Trophoblast cell (in vitro differentiated cells and primary cell): Measurements from ENCODE around the gene MCF2L.

ENCODE experiments used
- DNase-seq, 2 donors: peaks; one replicate each; pipeline ENCODE4 v3.0.0-alpha.2; 2016
- H2AFZ ChIP-seq: 2 replicates; pipeline ENCODE4 v1.6.1; 2013; ENCODE audit warnings: low read length, moderate library complexity, mild to moderate bottlenecking; ENCODE audit not compliant: insufficient read depth, poor library complexity
- H2AK5ac ChIP-seq: 2 replicates; pipeline ENCODE4 v1.6.1; 2013; ENCODE audit warnings: mild to moderate bottlenecking, low read length
- H2BK120ac ChIP-seq: 2 replicates; pipeline ENCODE4 v1.6.1; 2013; ENCODE audit warnings: low read length, mild to moderate bottlenecking, moderate library complexity; ENCODE audit not compliant: insufficient read depth, poor library complexity
- H2BK12ac ChIP-seq: 2 replicates; pipeline ENCODE4 v1.6.1; 2013; ENCODE audit warnings: mild to moderate bottlenecking, low read length, moderate library complexity
- H2BK5ac ChIP-seq: 2 replicates; pipeline ENCODE4 v1.6.1; 2013; ENCODE audit warnings: low read length, low read depth, moderate library complexity, mild to moderate bottlenecking; ENCODE audit not compliant: poor library complexity
- H3K14ac ChIP-seq: 2 replicates; pipeline ENCODE4 v1.6.1; 2013; ENCODE audit warnings: mild to moderate bottlenecking, low read length
- H3K18ac ChIP-seq: 2 replicates; pipeline ENCODE4 v1.6.1; 2013; ENCODE audit warnings: mild to moderate bottlenecking, low read length
- H3K23ac ChIP-seq: 2 replicates; pipeline ENCODE4 v1.6.1; 2013; ENCODE audit warnings: low read length
- H3K27ac ChIP-seq: 2 replicates; pipeline ENCODE4 v1.5.1; 2013; ENCODE audit warnings: low read depth, mild to moderate bottlenecking, inconsistent platforms, low read length, moderate library complexity
- H3K27me3 ChIP-seq: 2 replicates; pipeline ENCODE4 v1.6.1; 2013; ENCODE audit warnings: inconsistent platforms, mild to moderate bottlenecking, low read length, moderate library complexity; ENCODE audit not compliant: insufficient read depth
- H3K36me3 ChIP-seq, 2 experiments: 1 replicate in 1 of 2; 2 replicates in 1 of 2; pipeline ENCODE4 v1.6.1; 2013; ENCODE audit warnings: low read length in 2 of 2, mild to moderate bottlenecking in 2 of 2, moderate library complexity in 1 of 2; ENCODE audit not compliant: insufficient read depth in 2 of 2, control insufficient read depth in 1 of 2
- H3K4ac ChIP-seq: 2 replicates; pipeline ENCODE4 v1.6.1; 2013; ENCODE audit warnings: low read depth, mild to moderate bottlenecking, low read length, moderate library complexity
- H3K4me1 ChIP-seq, 2 experiments: 1 replicate in 1 of 2; 2 replicates in 1 of 2; pipeline ENCODE4 v1.6.1; 2013; ENCODE audit warnings: low read length in 2 of 2, mild to moderate bottlenecking in 2 of 2, moderate library complexity in 1 of 2; ENCODE audit not compliant: insufficient read depth in 2 of 2, control insufficient read depth in 1 of 2
- H3K4me2 ChIP-seq: 2 replicates; pipeline ENCODE4 v1.6.1; 2013; ENCODE audit warnings: inconsistent platforms, mild to moderate bottlenecking, low read length, moderate library complexity
- H3K4me3 ChIP-seq: 2 replicates; pipeline ENCODE4 v1.5.1; 2013; ENCODE audit warnings: mild to moderate bottlenecking, low read depth, low read length, inconsistent platforms
- H3K79me1 ChIP-seq: one replicate; pipeline ENCODE4 v1.6.1; 2013; ENCODE audit warnings: low read length
- H3K79me2 ChIP-seq: 2 replicates; pipeline ENCODE4 v1.6.1; 2013; ENCODE audit warnings: low read length, mild to moderate bottlenecking; ENCODE audit not compliant: control insufficient read depth, insufficient read depth, poor library complexity
- H3K9ac ChIP-seq: 2 replicates; pipeline ENCODE4 v1.6.1; 2013; ENCODE audit warnings: mild to moderate bottlenecking, low read length
- H3K9me3 ChIP-seq: 2 replicates; pipeline ENCODE4 v1.6.1; 2013; ENCODE audit warnings: low read depth, mild to moderate bottlenecking, control low read depth, inconsistent platforms, low read length; ENCODE audit not compliant: insufficient read depth
- H4K12ac ChIP-seq: 2 replicates; pipeline ENCODE4 v1.6.1; 2013; ENCODE audit warnings: low read depth, mild to moderate bottlenecking, low read length, moderate library complexity
- H4K8ac ChIP-seq: 2 replicates; pipeline ENCODE4 v1.6.1; 2013; ENCODE audit warnings: low read depth, mild to moderate bottlenecking, low read length, moderate library complexity
- H4K91ac ChIP-seq: one replicate; pipeline ENCODE4 v1.6.1; 2013; ENCODE audit warnings: low read depth, mild to moderate bottlenecking, low read length, moderate library complexity
- WGBS: extraction: QIAGEN DNeasy Blood & Tissue Kit; methylation state at CpG from one replicate; pipeline ENCODE4 v1.1.7; 2013; ENCODE audit warnings: missing lambda C conversion rate; ENCODE audit not compliant: insufficient read length, insufficient coverage; ENCODE audit errors: extremely low coverage; 5-methylcytosine and 5-hydroxymethylcytosine counted together

MCF2L gene

GRCh38 chr13:113090806-113091205, 121.8 kb downstream of the MCF2L start:
- Histone ChIP-seq H3K4me2 (no peak overlapping the region), H2AK5ac (no peak overlapping the region), H3K4ac (no peak overlapping the region), H3K23ac (no peak overlapping the region), H4K8ac (no peak overlapping the region), H3K9ac (no peak overlapping the region), H3K4me3 (no peak overlapping the region), H3K27ac (no peak overlapping the region), H2BK12ac (no peak overlapping the region), H3K14ac (no peak overlapping the region), H3K18ac (no peak overlapping the region), H3K4me1 (peaks cover 0 to 2% of the 10 kb centered on the region in 2 experiments), H2AFZ (no peak overlapping the region), H4K12ac (no peak overlapping the region), H3K79me1 (no peaks in the 10 kb centered on the region), H2BK5ac (no peak overlapping the region), H3K27me3 (no peaks in the 10 kb centered on the region), H4K91ac (no peak overlapping the region), H2BK120ac (no peak overlapping the region), H3K36me3 (no peaks in the 10 kb centered on the region), H3K9me3 (peaks cover 2% of the 10 kb centered on the region), H3K79me2 (no peaks in the 10 kb centered on the region)
- no CpG with 5 or more reads among the region's 24 CpGs for WGBS
- DNase-seq: no peak

- Histone ChIP-seq H3K79me2 (no peaks in the 10 kb centered on the region), H3K23ac (no peak overlapping the region), H3K4me3 (no peak overlapping the region), H3K4ac (no peak overlapping the region), H2BK5ac (no peak overlapping the region), H3K9me3 (peaks cover 2% of the 10 kb centered on the region), H2BK12ac (no peak overlapping the region), H4K8ac (no peak overlapping the region), H3K79me1 (no peaks in the 10 kb centered on the region), H3K36me3 (no peaks in the 10 kb centered on the region), H3K27ac (no peak overlapping the region), H3K4me1 (peaks cover 0 to 2% of the 10 kb centered on the region in 2 experiments), H4K91ac (no peak overlapping the region), H3K9ac (no peak overlapping the region), H3K4me2 (no peak overlapping the region), H2BK120ac (no peak overlapping the region), H2AK5ac (no peak overlapping the region), H4K12ac (no peak overlapping the region), H3K18ac (no peak overlapping the region), H2AFZ (no peak overlapping the region), H3K27me3 (no peaks in the 10 kb centered on the region), H3K14ac (no peak overlapping the region)
- no CpG with 5 or more reads among the region's 30 CpGs for WGBS
- DNase-seq: no peak
These were observed 122.3 kb downstream of the MCF2L start for GRCh38 chr13:113091211-113091771.

GRCh38 chr13:113091891-113092775, 123.1 kb downstream of the MCF2L start:
- Histone ChIP-seq H3K27me3 (no peaks in the 10 kb centered on the region), H3K14ac (no peak overlapping the region), H2BK120ac (no peak overlapping the region), H4K8ac (no peak overlapping the region), H3K4ac (no peak overlapping the region), H4K12ac (no peak overlapping the region), H3K27ac (no peak overlapping the region), H3K79me1 (no peaks in the 10 kb centered on the region), H2AFZ (no peak overlapping the region), H3K4me2 (no peak overlapping the region), H3K18ac (no peak overlapping the region), H3K9me3 (peaks cover 2% of the 10 kb centered on the region), H2AK5ac (no peak overlapping the region), H2BK5ac (no peak overlapping the region), H4K91ac (no peak overlapping the region), H2BK12ac (no peak overlapping the region), H3K4me1 (peaks cover 0 to 2% of the 10 kb centered on the region in 2 experiments), H3K36me3 (no peaks in the 10 kb centered on the region), H3K79me2 (no peaks in the 10 kb centered on the region), H3K9ac (no peak overlapping the region), H3K23ac (no peak overlapping the region), H3K4me3 (no peak overlapping the region)
- no CpG with 5 or more reads among the region's 33 CpGs for WGBS
- no peak for DNase-seq

- Histone ChIP-seq H3K27ac (no peak overlapping the region), H3K4me2 (no peak overlapping the region), H3K4me1 (peaks cover 0 to 2% of the 10 kb centered on the region in 2 experiments), H2AK5ac (no peak overlapping the region), H2BK12ac (no peak overlapping the region), H3K9ac (no peak overlapping the region), H3K79me2 (no peaks in the 10 kb centered on the region), H3K18ac (no peak overlapping the region), H4K12ac (no peak overlapping the region), H2AFZ (no peak overlapping the region), H3K23ac (no peak overlapping the region), H3K14ac (no peak overlapping the region), H3K9me3 (peaks cover 2% of the 10 kb centered on the region), H3K4ac (no peak overlapping the region), H2BK5ac (no peak overlapping the region), H3K27me3 (no peaks in the 10 kb centered on the region), H2BK120ac (no peak overlapping the region), H3K4me3 (no peak overlapping the region), H3K36me3 (no peaks in the 10 kb centered on the region), H4K8ac (no peak overlapping the region), H4K91ac (no peak overlapping the region), H3K79me1 (no peaks in the 10 kb centered on the region)
- no CpG with 5 or more reads among the region's 25 CpGs for WGBS
- no peak for DNase-seq
These were observed 124.0 kb downstream of the MCF2L start for GRCh38 chr13:113092776-113093579.
